ENCODE data around the gene NXPH1. TPM values are rescaled to one million over a fixed set of nuclear protein-coding genes. Genes with fewer than 3 reads are reported as not detected.

NXPH1 gene
- total and polyA plus RNA-seq, 9 of the 15 experiments (the other 6 are each of a cell fraction or from before 2014, with no cell fraction given) = 0.16 TPM; not detected in 8

DNA sequence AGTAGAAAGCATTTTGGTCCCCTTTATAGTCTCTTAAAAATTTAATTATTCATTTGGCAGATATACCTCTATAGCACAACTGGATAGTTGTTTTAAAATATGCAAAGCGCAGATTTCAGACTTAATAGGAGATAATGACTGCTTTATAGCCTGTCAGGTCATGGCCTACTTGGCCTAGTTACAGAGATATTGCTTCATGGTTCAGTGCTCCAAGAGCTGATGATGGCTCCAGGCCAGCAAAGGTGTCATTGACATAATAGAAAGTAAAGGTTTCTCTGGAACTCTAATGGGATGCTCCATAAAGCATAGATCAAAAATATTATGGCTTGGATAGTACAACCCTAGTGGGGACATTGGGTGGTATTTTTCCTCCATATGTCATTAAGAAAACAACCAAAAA, 285.7 kb downstream of the NXPH1 start:
- ATAC-seq (no peak), DNase-seq (ENCODE audit: extremely low read depth in 1 of 4, low spot score in 3 of 4) (no peak), FAIRE-seq (no peak)
- Histone ChIP-seq H3K4me2 (ENCODE audit: insufficient read depth, low read length) (no peak overlapping the region), H3K4me3 (no peak overlapping the region), H2AFZ (ENCODE audit: low read depth, low read length) (no peak overlapping the region), H3K9me3 (replicated peaks; ENCODE audit: control insufficient read depth, insufficient read depth, low read depth, low read length) (no peaks in the 10 kb centered on the region), H3K79me2 (ENCODE audit: control insufficient read depth, insufficient read depth, low read length) (no peaks in the 10 kb centered on the region), H3K9me1 (ENCODE audit: control insufficient read depth, insufficient read depth, low read length) (no peaks in the 10 kb centered on the region), H4K20me1 (replicated peaks; ENCODE audit: control insufficient read depth, insufficient read depth, low read length) (no peaks in the 10 kb centered on the region), H3K27me3 (ENCODE audit: control insufficient read depth in 2 of 2, insufficient read depth in 2 of 2, low read length in 2 of 2) (no peaks in the 10 kb centered on the region; a peak in 2 of 5 replicates), H3K27ac (ENCODE audit: extremely low read depth, low read depth, low read length) (no peak overlapping the region), H3K9ac (ENCODE audit: insufficient read depth in 1 of 2, low read depth in 2 of 2, low read length in 2 of 2) (no peak overlapping the region), H3K36me3 (ENCODE audit: control insufficient read depth, insufficient read depth, low read length) (no peaks in the 10 kb centered on the region), H3K4me1 (replicated peaks in 1 of 2; ENCODE audit: control insufficient read depth in 2 of 2, insufficient read depth in 2 of 2, low read length in 2 of 2) (no peaks in the 10 kb centered on the region)
- ChIA-PET POLR2A (no interaction called here), CTCF (ENCODE audit: low intra/inter-chr PET ratio) (no interaction called here)
- WGBS (ENCODE audit: insufficient coverage, low coverage, missing lambda C conversion rate) = 10% methylated on average over 1 of the region's 1 CpG
- no TSS peak for BruUV-seq (replicated peaks)
- TF ChIP-seq, protein P1, sequence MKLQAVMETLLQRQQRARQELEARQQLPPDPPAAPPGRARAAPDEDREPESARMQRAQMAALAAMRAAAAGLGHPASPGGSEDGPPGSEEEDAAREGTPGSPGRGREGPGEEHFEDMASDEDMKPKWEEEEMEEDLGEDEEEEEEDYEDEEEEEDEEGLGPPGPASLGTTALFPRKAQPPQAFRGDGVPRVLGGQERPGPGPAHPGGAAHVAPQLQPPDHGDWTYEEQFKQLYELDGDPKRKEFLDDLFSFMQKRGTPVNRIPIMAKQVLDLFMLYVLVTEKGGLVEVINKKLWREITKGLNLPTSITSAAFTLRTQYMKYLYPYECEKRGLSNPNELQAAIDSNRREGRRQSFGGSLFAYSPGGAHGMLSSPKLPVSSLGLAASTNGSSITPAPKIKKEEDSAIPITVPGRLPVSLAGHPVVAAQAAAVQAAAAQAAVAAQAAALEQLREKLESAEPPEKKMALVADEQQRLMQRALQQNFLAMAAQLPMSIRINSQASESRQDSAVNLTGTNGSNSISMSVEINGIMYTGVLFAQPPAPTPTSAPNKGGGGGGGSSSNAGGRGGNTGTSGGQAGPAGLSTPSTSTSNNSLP (IDR thresholded peaks at IDR 0.05; ENCODE audit: borderline replicate concordance, low read depth, low read length) = no peak
- TF ChIP-seq, protein P2, sequence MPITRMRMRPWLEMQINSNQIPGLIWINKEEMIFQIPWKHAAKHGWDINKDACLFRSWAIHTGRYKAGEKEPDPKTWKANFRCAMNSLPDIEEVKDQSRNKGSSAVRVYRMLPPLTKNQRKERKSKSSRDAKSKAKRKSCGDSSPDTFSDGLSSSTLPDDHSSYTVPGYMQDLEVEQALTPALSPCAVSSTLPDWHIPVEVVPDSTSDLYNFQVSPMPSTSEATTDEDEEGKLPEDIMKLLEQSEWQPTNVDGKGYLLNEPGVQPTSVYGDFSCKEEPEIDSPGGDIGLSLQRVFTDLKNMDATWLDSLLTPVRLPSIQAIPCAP (CRISPR knock-in tag; IDR thresholded peaks at IDR 0.05; ENCODE audit: borderline replicate concordance) = no peak
- TF ChIP-seq ZNF184 (CRISPR knock-in tag; IDR thresholded peaks at IDR 0.05) (no peak), ETV6 (IDR thresholded peaks at IDR 0.05; ENCODE audit: borderline replicate concordance in 1 of 2, low read depth in 2 of 2, low read length in 1 of 2) (no peak), ETV6 (CRISPR knock-in tag; IDR thresholded peaks at IDR 0.05; ENCODE audit: borderline replicate concordance) (no peak), RBBP5 (IDR thresholded peaks at IDR 0.05; ENCODE audit: borderline replicate concordance, insufficient read depth, low read length, poor library complexity, severe bottlenecking) (no peak), IRF2 (CRISPR knock-in tag; IDR thresholded peaks at IDR 0.05) (no peak), CCNT2 (IDR thresholded peaks at IDR 0.05; ENCODE audit: borderline replicate concordance, extremely low read depth, insufficient read length, low read depth, low read length) (no peak), PML (IDR thresholded peaks at IDR 0.05; ENCODE audit: low read length) (no peak), PRMT5 (CRISPR knock-in tag; IDR thresholded peaks at IDR 0.05) (no peak), MCM7 (IDR thresholded peaks at IDR 0.05) (no peak), ZNF165 (CRISPR knock-in tag; IDR thresholded peaks at IDR 0.05; ENCODE audit: borderline replicate concordance) (no peak), HDAC2 (IDR thresholded peaks at IDR 0.05) (no peak), ZNF764 (CRISPR knock-in tag; IDR thresholded peaks at IDR 0.05; ENCODE audit: low read depth) (no peak), ZKSCAN8 (CRISPR knock-in tag; IDR thresholded peaks at IDR 0.05) (no peak), ZNF436 (CRISPR knock-in tag; IDR thresholded peaks at IDR 0.05) (no peak)
- TF ChIP-seq, protein P3, sequence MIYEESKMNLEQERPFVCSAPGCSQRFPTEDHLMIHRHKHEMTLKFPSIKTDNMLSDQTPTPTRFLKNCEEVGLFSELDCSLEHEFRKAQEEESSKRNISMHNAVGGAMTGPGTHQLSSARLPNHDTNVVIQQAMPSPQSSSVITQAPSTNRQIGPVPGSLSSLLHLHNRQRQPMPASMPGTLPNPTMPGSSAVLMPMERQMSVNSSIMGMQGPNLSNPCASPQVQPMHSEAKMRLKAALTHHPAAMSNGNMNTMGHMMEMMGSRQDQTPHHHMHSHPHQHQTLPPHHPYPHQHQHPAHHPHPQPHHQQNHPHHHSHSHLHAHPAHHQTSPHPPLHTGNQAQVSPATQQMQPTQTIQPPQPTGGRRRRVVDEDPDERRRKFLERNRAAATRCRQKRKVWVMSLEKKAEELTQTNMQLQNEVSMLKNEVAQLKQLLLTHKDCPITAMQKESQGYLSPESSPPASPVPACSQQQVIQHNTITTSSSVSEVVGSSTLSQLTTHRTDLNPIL (CRISPR knock-in tag; IDR thresholded peaks at IDR 0.05) = no peak
- in situ Hi-C loops (cut with MboI) = no loop called here
- intact Hi-C loops (cut with micrococcal nuclease) = no loop called here
